ENCODE data around the gene TRAM2. TPM values are rescaled to one million over a fixed set of nuclear protein-coding genes. Genes with fewer than 3 reads are reported as not detected.

The TRAM2 gene
- total and polyA plus RNA-seq, 7 donors = 2.1 to 5.7 (median 4.3) TPM

DNA sequence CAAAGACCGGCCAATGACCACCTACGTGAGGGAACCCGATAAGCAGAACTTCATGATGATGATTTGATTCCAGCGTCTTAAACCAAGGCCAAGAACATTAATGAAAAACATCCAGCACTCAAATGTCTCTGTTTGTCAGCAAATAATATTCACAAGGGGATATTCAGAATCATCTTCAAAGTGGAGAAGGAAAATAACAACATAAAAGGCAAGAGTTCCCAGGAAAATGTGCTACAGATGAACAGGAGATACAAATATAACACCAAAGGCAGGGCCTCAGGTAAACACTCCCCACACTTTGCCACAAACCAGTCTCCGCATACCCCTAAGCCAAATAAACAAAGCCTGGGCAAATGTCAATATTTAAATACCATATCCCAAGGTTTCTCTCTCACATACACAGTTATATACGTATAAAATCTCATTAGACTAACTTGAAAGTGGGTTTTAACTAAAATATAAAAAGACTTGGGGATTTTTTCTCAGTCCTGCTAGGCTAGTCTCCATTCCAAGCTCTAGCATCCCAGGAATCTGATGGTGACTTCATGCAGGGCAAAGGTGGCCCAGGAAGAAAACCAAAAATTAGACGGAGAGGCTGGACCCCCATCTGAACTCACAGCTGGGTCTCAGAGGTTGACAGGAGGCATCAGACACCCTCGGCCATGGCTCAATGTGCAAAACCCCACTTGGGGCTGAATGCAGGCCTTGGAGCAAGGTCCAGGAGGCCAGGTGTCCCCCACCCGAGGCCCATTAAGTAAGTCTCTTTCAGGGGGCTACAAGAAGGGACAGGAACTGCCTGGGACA, 32.1 kb downstream of the TRAM2 start:
- ATAC-seq = no peak
- WGBS, 3 donors = 76 to 87% (median 82%) methylated on average over 9 of the region's 9 CpGs
- no peak for DNase-seq
- TF ChIP-seq CTCF (IDR thresholded peaks at IDR 0.05) = no peak
- H3K4me1 ChIP-seq = peaks cover 23% of the 10 kb centered on the region
- H3K9me3 ChIP-seq = no peaks in the 10 kb centered on the region
- intact Hi-C loops (cut with DNase I) = no loop called here
- no peak overlapping the region for H3K27ac ChIP-seq
- H3K27me3 ChIP-seq (ENCODE audit: insufficient read depth in 3 of 3, low read length in 2 of 3) = no peaks in the 10 kb centered on the region
- no peaks in the 10 kb centered on the region for H3K36me3 ChIP-seq (ENCODE audit: insufficient read depth in 1 of 2, low read depth in 1 of 2)
- H3K4me3 ChIP-seq = no peak overlapping the region

- no peaks in the 10 kb centered on the region for H3K36me3 ChIP-seq (ENCODE audit: insufficient read depth in 1 of 2, low read depth in 1 of 2)
- no peak overlapping the region for H3K4me3 ChIP-seq
- peaks cover 23% of the 10 kb centered on the region for H3K4me1 ChIP-seq
- DNase-seq = peak in 1 of 2 donors; percentile 53
- TF ChIP-seq CTCF (IDR thresholded peaks at IDR 0.05) = no peak
- intact Hi-C loops (cut with DNase I) = no loop called here
- 60 to 72% (median 66%) methylated on average over 10 of the region's 10 CpGs for WGBS, 3 donors
- no peaks in the 10 kb centered on the region for H3K9me3 ChIP-seq
- H3K27ac ChIP-seq = no peak overlapping the region
- H3K27me3 ChIP-seq (ENCODE audit: insufficient read depth in 3 of 3, low read length in 2 of 3) = no peaks in the 10 kb centered on the region
- no peak for ATAC-seq
Measured at GRCh38 chr6:52543729-52544601, 32.9 kb downstream of the TRAM2 start.

DNA sequence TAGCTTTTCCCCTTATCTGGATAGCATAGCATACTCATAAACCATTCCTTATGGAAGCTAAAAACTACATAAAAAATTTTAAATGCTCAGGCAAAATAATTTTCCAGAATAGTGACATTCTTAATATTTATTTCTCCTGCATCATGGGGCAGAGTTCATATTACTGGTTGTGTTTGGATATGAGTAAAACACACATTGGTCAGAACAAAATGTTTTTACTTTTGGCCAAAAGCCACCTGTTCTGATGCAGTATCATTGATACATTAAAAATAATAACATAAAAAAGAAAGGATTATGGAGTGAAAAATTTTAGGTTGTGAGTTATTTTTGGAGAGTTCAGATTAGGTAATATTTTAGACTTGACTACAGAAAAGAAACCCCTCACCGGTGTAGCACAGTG, 33.6 kb downstream of the TRAM2 start:
- Histone ChIP-seq H3K27ac (no peak overlapping the region), H3K36me3 (ENCODE audit: insufficient read depth in 1 of 2, low read depth in 1 of 2) (no peaks in the 10 kb centered on the region), H3K27me3 (ENCODE audit: insufficient read depth in 3 of 3, low read length in 2 of 3) (no peaks in the 10 kb centered on the region), H3K9me3 (no peaks in the 10 kb centered on the region), H3K4me1 (peaks cover 22% of the 10 kb centered on the region), H3K4me3 (no peak overlapping the region)
- WGBS, 3 donors = 48 to 67% (median 58%) methylated on average over 1 of the region's 1 CpG
- no peak for ATAC-seq
- DNase-seq = no peak
- intact Hi-C loops (cut with DNase I) = no loop called here
- TF ChIP-seq CTCF (IDR thresholded peaks at IDR 0.05) = no peak

DNA sequence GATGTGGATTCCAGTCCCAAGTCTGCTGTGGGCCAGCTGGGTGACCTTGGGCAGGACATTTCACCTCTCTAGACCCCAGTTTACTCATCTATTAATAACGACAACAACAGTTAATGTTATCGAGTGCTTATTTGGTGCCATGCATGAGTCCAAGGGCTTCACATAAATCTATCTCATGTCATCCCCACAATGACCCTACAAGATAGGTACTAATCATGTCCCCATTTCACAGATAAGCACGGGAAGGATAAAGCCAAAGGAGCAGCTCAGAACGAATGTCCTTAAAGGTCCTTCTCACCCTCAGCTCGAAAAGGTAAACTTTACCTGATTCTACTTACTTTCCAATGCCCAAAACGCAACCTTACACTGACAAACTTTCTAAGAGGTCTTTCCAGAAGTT, 35.7 kb downstream of the TRAM2 start:
- Histone ChIP-seq H3K27me3 (ENCODE audit: insufficient read depth in 3 of 3, low read length in 2 of 3) (no peaks in the 10 kb centered on the region), H3K27ac (no peak overlapping the region), H3K9me3 (no peaks in the 10 kb centered on the region), H3K36me3 (ENCODE audit: insufficient read depth in 1 of 2, low read depth in 1 of 2) (no peaks in the 10 kb centered on the region), H3K4me3 (no peak overlapping the region), H3K4me1 (peaks cover 20% of the 10 kb centered on the region)
- ATAC-seq (no peak), DNase-seq (no peak)
- no peak for TF ChIP-seq CTCF (IDR thresholded peaks at IDR 0.05)
- intact Hi-C loops (cut with DNase I) = no loop called here
- WGBS, 3 donors = 69 to 76% (median 71%) methylated on average over 6 of the region's 6 CpGs
